Activated CD8-positive, alpha-beta memory T cell treated with anti-CD3 and anti-CD28 coated beads for 4 hours (primary cell): ENCODE measurements around the gene SYCE1.
"Not testable (repeated sequence)": the region's sequence is repeated elsewhere in the genome, so short reads cannot be mapped to it uniquely, and the experiment has no call there.

Source experiments
- DNase-seq, 2 donors: peaks; one replicate each; pipeline ENCODE4 v3.0.0-alpha.2; 2020; ENCODE audit warnings: low read depth in 2 of 2

Gene SYCE1

DNA sequence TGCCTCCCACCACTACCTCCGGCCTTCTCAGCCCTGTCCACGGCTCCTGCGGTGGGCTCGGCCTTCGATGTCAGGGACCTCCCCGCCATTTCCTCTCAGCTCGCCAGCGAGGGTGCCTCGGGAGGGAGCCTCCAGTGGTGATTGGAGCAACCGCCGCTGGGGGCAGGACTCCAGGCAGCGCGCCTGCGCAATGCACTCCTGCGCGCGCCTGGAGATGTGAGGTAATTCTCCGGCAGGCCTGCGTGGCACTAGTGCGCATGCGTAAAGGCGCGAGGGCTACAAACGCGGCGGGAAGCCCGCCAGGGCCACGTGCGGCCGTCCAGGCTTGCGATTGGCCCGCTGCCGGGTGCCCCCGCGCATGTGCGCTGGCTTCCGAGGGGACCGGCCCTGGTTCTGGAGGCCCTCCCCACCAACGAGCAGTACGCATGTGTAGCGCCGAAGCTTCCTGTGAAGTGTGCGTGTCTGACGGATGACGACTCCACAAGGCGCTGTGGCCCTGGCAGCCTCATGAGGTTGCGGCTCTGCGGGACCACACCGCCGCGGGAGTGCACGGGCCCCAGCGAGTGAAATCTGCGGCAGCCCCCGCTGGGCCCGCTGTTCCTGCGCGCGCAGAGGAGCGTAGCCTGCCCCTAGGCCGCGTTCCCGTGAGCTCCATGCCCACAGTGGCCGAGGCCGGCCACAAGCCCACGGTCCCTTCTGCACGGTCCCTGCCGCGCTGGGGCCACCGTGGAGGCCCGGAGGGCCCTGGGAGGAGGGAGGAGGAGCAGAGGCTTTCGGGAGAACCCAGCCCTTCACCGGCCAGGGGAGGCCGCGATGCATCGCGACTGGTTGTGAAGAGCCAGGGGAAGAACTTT lies at the start of gene SYCE1:
Gene SYCE1, minus strand, starts transcription at position 143 of the 854 bp plus-strand sequence. Its CDS starts 54 bp downstream, at position 89.
- DNase-seq = no peak

DNA sequence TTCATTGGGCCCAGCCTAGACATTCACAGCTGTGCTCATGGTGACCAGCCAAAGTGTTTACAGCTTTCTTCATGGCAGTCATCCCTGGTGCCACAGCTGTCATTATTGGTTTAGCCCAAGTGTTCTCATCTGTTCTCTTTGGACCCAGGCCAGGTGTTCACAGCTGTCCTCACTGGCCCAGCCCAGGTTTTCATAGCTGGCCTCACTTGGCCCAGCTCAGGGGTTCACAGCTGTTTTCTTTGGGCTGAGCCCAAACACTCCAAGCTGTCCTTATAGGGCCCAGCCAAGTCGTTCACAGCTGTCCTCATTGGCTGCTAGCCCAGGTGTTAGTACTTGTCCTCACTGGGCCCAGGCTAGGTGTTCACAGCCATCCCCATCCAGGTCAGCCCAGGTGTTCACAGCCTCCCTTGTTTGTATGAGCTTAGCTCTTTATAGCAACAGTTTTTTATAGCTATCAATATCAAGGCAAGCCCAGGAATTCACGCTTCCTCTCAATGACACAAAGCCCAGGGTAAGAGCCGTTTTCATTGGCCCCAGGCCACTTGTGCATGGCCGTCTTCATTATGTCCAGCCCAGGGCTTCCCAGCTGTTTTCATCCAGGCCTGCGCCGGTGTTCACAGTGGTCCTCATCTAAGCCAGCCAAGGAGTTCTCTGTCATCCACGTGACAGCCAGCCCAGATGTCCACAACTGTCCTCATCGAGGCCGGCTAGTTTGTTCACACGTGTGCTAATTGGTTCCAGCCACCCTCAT lies 49.6 kb upstream of the SYCE1 start:
- no peak for DNase-seq

DNA sequence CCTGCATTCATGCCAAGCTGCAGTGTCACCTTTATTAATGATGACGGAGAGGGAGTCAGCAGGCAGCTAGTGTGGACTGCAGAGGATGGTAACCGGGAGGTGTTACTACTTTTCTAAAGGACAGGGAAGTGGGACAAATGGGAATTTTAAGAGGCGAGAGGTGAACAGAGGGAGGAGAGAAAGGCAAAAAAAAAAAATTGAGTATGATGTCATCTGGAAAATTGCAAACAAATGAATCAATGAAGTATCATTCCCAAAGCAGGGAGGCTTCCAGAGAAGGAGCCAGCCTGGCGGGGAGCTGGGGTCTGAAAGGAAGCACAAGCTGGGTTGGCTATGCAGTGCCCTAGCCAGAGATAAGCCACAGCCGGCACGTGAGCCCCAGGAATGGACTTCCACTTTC lies 48.3 kb upstream of the SYCE1 start:
- DNase-seq = no peak

DNA sequence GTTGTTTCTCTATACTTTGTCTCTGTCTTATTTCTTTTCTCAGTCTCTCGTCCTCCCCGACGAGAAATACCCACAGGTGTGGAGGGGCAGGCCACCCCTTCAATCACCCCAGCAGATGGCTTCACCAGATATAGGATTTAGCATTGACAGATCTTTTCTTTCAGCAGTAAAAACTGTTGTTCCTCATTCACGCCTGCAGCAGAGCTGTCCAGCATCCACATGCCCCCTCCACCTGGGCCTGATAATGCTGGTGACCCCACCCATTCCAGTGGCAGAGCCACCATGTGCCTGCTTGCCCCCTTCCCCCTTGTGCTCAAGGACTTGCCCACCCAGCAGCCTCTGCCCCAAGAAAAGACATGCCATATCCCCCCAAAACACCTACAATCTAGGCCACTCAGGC lies 45.7 kb upstream of the SYCE1 start:
- DNase-seq = no peak

DNA sequence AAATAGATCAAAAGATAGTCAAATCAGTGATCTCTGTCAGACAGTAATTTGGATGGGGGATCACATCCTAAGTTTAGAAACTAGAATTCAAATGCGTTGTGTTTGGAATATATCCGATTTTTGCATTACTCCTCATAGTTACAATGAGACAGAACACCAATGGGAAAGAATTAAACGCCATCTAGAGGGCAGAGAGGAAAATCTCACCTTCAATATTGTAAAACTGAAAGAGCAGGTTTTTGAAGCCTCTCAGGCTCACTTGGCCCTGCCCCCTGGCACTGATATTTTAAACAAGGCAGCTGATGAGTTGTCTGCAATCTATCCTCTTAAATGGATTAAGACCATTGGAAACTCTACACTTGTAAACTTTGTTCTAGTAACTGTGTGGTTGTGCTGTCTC lies 43.5 kb upstream of the SYCE1 start:
- DNase-seq = no peak

DNA sequence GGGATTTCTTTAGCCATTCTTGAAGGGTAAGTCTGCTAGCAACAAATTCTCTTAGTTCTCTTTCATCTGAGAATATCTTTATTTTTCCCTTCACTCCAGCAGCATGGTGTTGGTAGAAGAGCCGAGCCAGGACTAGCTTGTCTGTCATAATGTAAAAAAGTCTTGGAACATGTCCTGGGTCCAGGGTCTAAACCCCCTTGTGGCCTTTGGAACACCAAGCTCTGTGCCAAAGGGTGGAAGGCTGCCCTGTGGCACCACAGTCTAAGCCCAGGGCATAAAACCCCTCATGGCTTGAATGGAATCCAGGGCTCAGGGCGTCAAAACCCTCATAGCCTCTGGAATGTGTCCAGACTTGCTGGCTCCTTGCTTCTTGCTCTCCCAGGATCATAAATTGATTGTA lies 38.1 kb upstream of the SYCE1 start:
- not testable (repeated sequence) for DNase-seq

DNA sequence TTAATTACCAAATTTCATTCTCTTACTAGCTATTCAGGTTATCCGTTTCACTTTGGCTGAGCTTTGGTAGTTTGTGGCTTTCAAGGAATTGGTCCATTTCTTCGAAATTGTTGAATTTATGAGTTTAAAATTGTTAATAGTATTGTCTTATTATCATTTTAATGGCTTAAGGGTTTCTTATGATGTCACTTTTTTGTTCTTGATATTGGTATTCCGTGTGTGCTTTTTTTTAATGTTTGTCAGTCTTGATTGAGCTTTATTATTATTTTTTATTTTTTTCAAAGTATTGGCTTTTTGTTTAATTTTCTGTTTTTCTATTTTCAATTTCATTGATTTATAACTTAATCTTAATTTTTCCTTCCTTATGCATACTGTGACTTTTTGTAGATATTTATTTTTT lies 35.3 kb upstream of the SYCE1 start:
- DNase-seq = no peak

- DNase-seq = not testable (repeated sequence)
Observed at GRCh38 chr10:133599869-133600268, 34.5 kb upstream of the SYCE1 start.

DNA sequence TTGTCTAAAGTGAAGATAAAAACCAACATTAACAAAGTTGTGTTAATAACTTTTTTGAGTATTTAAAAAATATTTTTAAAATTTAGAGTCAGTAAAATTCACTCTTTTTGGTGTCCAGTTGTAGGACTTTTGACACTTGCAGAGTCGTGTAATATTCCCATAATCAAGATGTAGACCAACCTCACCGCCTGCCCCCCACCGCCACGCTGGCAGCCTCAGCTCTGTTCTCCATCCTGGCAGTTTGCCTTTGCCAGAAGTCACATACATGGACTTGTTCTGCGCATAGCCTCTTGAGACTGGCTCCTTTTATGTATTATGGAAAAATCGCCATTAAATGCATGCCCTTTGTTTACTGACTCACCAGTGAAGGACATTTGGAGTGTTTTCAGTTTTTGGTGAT lies 27.3 kb upstream of the SYCE1 start:
- DNase-seq = no peak

DNA sequence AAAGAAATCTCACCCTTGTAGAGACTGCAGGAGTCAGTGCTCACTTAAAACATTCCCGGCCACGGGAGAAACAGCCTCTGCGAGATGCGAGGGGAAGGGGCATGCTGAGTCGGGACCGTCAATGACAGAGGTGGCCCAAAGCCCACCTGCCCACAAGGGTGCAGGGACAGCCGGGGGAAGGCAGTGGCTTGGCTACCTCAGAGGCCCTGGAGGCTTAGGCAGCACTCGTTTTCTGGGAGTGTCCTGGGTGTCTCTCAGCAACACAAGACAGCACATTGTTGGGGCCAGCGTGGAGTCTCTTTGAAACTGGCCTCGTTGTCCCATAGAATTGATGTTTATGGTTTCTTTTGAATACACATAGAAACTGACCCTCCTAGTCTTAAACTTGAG lies 25.6 kb upstream of the SYCE1 start:
- DNase-seq = no peak

DNA sequence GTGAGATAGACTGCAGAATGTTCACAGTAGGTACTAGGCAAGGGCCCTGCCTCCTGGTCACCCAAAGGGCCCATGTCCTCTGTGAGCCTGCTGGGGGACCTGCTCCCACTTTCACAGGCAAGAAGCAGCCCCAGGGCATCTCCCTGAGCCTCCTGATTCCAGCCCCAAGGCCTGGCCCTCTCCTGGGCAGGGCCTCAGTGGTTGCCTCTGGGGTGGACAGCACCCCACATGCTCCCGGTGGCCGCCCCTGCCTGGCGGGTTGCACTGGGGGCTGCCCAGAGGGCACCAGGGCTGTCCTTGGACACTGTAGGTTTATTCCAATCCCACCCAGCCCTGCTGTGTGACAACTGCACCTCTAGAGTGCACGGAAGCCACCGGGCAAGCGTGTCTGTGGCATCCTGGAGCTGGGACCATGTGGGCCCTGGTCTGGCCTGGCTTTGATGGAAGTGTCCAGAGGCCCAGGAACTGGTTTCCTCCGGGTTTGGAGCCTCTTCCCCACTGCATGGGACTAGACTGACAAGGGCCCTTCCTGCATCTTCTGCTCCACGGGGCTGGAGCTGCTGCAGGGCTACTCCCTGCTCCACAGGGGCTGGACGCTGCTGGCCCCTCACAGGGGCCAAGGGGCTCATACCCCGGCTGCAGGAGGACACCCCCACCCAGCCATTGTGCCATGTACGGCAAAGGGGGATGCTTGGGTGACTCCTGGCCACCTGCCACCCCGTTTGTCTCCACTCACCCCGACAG lies 25.0 kb upstream of the SYCE1 start:
- no peak for DNase-seq

DNA sequence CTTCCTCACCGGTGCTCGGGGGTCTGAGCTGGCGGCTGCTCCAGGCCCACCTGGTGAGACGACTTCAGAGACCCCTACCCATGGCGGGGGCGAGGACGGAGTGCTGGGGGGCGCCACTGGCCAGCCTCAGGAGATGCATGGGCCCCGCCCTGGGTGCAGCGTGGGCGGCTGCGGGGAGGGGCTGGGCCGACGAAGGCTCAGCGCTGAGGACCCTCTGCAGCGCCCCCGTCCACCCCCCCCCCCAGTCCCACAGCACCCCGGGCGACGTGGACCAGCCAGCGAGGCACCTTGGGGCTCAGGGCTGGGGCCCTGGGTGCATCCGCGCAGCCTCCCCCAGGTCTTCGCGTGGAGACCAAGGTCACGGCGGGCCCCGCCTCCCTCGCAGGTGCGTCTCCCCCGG lies 11.7 kb upstream of the SYCE1 start:
- not testable (repeated sequence) for DNase-seq

- DNase-seq = not testable (repeated sequence)
Observed at GRCh38 chr10:133573460-133573859, 8.1 kb upstream of the SYCE1 start.

GRCh38 chr10:133572055-133572454 lies 6.7 kb upstream of the SYCE1 start:
- not testable (repeated sequence) for DNase-seq

- not testable (repeated sequence) for DNase-seq
Observed at GRCh38 chr10:133569801-133570200, 4.4 kb upstream of the SYCE1 start.

- DNase-seq = not testable (repeated sequence)
Observed at GRCh38 chr10:133568831-133569527, 3.6 kb upstream of the SYCE1 start.

- DNase-seq = no peak
Observed at GRCh38 chr10:133568287-133568614, 2.9 kb upstream of the SYCE1 start.

GRCh38 chr10:133567609-133568286 lies 2.4 kb upstream of the SYCE1 start:
- no peak for DNase-seq

GRCh38 chr10:133567119-133567518 lies 1.7 kb upstream of the SYCE1 start:
- DNase-seq = no peak

DNA sequence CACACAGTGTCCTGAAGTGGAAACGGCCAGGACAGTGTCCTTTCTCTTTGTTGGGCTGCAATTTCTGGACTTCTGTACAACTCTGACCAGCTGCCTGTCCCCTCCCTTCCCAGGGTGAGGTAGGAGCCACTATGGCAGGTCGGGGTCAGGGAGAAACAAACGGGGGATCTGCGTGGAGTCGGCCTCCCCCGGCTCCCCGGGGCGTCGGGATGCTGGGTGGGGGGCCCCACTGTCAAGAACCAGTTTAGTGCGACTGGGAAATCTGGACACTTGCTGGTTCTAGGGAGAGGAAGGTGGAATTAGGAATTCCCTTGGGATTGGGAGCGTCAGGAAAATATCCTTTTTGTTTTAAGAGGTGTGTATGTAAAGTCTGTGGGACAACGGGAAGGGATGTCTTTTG lies 567 bp downstream of the SYCE1 start:
- no peak for DNase-seq

GRCh38 chr10:133559216-133559615 lies 6.2 kb downstream of the SYCE1 start:
- DNase-seq = no peak
